Hepatocyte (in vitro differentiated cells): Measurements from ENCODE around the gene SPATA32.

Source experiments
- EZH2 ChIP-seq: fragments of 200-600 bp; sonication (generic); IDR thresholded peaks from 2 replicates; pipeline ENCODE4 v1.6.1; 2016; ENCODE audit warnings: antibody characterized with exemption, mild to moderate bottlenecking, borderline replicate concordance
- EZH2phosphoT487 ChIP-seq: fragments of 200-600 bp; sonication (generic); IDR thresholded peaks from one replicate; pipeline ENCODE4 v1.6.1; 2018; ENCODE audit warnings: antibody characterized with exemption, mild to moderate bottlenecking, low read depth, moderate library complexity; ENCODE audit not compliant: unreplicated experiment, severe bottlenecking
- TF ChIP-seq, protein P1 (sequence below): fragments of 200-600 bp; sonication (generic); IDR thresholded peaks from 2 replicates; pipeline ENCODE4 v1.5.1; 2016; ENCODE audit warnings: antibody characterized with exemption, mild to moderate bottlenecking; ENCODE audit not compliant: poor library complexity

DNA sequence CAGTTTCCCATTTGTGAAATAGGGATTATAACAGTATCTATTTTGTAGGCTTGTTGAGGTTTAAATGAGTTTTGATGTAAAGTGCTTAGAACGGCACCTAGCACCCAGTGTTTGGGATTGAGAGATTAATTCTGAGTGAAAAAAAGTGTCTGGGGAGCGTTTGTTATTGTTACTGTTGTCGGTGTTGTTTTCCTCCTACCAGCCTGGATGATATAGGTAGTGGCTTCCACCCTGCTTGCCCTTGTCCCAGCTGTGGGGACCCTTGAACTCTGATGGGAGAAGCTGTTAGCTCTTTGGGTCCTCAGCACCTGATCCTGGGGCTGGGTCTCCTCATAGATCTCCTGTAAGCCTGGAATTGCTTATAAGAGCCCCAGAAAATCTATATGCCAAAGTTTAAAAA lies 35.3 kb downstream of the SPATA32 start:
- TF ChIP-seq, protein P1, sequence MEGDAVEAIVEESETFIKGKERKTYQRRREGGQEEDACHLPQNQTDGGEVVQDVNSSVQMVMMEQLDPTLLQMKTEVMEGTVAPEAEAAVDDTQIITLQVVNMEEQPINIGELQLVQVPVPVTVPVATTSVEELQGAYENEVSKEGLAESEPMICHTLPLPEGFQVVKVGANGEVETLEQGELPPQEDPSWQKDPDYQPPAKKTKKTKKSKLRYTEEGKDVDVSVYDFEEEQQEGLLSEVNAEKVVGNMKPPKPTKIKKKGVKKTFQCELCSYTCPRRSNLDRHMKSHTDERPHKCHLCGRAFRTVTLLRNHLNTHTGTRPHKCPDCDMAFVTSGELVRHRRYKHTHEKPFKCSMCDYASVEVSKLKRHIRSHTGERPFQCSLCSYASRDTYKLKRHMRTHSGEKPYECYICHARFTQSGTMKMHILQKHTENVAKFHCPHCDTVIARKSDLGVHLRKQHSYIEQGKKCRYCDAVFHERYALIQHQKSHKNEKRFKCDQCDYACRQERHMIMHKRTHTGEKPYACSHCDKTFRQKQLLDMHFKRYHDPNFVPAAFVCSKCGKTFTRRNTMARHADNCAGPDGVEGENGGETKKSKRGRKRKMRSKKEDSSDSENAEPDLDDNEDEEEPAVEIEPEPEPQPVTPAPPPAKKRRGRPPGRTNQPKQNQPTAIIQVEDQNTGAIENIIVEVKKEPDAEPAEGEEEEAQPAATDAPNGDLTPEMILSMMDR: no peak
- TF ChIP-seq EZH2: no peak
- no peak for TF ChIP-seq EZH2phosphoT487
